GM18520 (cell line): ENCODE measurements around the gene DHX58.

Source experiments
- ATAC-seq: cut with Tn5 transposase; IDR thresholded peaks from one replicate; pipeline ENCODE4 v1.9.1; 2021; ENCODE audit not compliant: unreplicated experiment

DHX58 gene

GRCh38 chr17:42056635-42057034 lies 55.9 kb downstream of the DHX58 start:
- no peak for ATAC-seq

- no peak for ATAC-seq
These were observed 57.0 kb downstream of the DHX58 start for GRCh38 chr17:42055496-42055895.

GRCh38 chr17:42055027-42055426 lies 57.5 kb downstream of the DHX58 start:
- ATAC-seq, result no peak

GRCh38 chr17:42053731-42054500 lies 58.6 kb downstream of the DHX58 start:
- no peak for ATAC-seq

- ATAC-seq, result no peak
These were observed 60.1 kb downstream of the DHX58 start for GRCh38 chr17:42052346-42052877.

- ATAC-seq, result no peak
These were observed 60.9 kb downstream of the DHX58 start for GRCh38 chr17:42051645-42052044.
